VCaP (cell line): ENCODE measurements around the gene MIX23.

Source experiments
- H3K27ac ChIP-seq: fragments of 450-650 bp; 2 replicates; pipeline ENCODE4 v1.5.1; 2017
- CTCF ChIP-seq: fragments of 450-650 bp; conservative IDR thresholded peaks from 2 replicates; pipeline ENCODE4 v1.5.1; 2017; ENCODE audit warnings: mild to moderate bottlenecking, moderate library complexity

MIX23 gene

GRCh38 chr3:122392868-122393844 is 10.1 kb upstream of the MIX23 start:
- H3K27ac ChIP-seq: peak overlapping the region; percentile 56
- TF ChIP-seq CTCF: peak; percentile 86

GRCh38 chr3:122391681-122392446 is 8.8 kb upstream of the MIX23 start:
- peak overlapping the region; percentile 29; the same call in 1 of the 2 replicates for H3K27ac ChIP-seq
- no peak for TF ChIP-seq CTCF

- H3K27ac ChIP-seq: peak overlapping the region; percentile 29
- TF ChIP-seq CTCF: no peak
These were observed 7.6 kb upstream of the MIX23 start for GRCh38 chr3:122390665-122391064.

- H3K27ac ChIP-seq: no peak overlapping the region; the same call in 1 of the 2 replicates
These were observed 6.9 kb upstream of the MIX23 start for GRCh38 chr3:122389892-122390291.

GRCh38 chr3:122389197-122389596 is 6.2 kb upstream of the MIX23 start:
- TF ChIP-seq CTCF: no peak
- H3K27ac ChIP-seq: no peak overlapping the region

More at GRCh38 chr3:122389892-122390291, 6.9 kb upstream of the MIX23 start:
- no peak for TF ChIP-seq CTCF

GRCh38 chr3:122387709-122388108 is 4.7 kb upstream of the MIX23 start:
- no peak overlapping the region for H3K27ac ChIP-seq
- TF ChIP-seq CTCF: no peak
